Left lung (tissue), 10 donors: ENCODE data around the gene CNBD2. TPM values are rescaled to one million over a fixed set of nuclear protein-coding genes. Genes with fewer than 3 reads are reported as not detected.
"Not testable (repeated sequence)": the region's sequence is repeated elsewhere in the genome, so short reads cannot be mapped to it uniquely, and the experiment has no call there.

Source experiments
- ATAC-seq: fragments of 200-7000 bp; cut with Tn5 transposase; one replicate; pipeline ENCODE4 v1.9.1; 2020; ENCODE audit warnings: moderate library complexity
- DNase-seq, 4 donors: peaks; one replicate each; pipeline ENCODE4 v3.0.0-alpha.2; 2013 to 2020
- H3K27ac ChIP-seq, 2 donors: fragments of 200-600 bp; sonication (generic) in 1 of 2; one replicate each; pipeline versions ENCODE4 v1.5.0 to v1.8.0; 2020 to 2021
- H3K27me3 ChIP-seq, 2 donors: fragments of 200-600 bp; sonication (generic) in 1 of 2; one replicate each; pipeline versions ENCODE4 v1.5.0 to v1.8.0; 2020 to 2021
- H3K36me3 ChIP-seq, 2 donors: fragments of 200-600 bp; sonication (generic) in 1 of 2; one replicate each; pipeline versions ENCODE4 v1.5.0 to v1.8.0; 2020 to 2021
- H3K4me1 ChIP-seq, 2 donors: fragments of 200-600 bp; one replicate each; pipeline ENCODE4 v1.8.0; 2021
- H3K4me3 ChIP-seq, 2 donors: fragments of 200-600 bp; sonication (generic) in 1 of 2; one replicate each; pipeline versions ENCODE4 v1.5.0 to v1.8.0; 2020 to 2021; ENCODE audit warnings: mild to moderate bottlenecking in 1 of 2
- H3K9me3 ChIP-seq, 2 donors: fragments of 200-600 bp; sonication (generic) in 1 of 2; one replicate each; pipeline versions ENCODE4 v1.5.0 to v1.8.0; 2020 to 2021
- CTCF ChIP-seq, 2 donors: fragments of 200-600 bp; sonication (generic) in 1 of 2; IDR thresholded peaks; one replicate each; pipeline versions ENCODE4 v1.5.0 to v1.8.0; 2021; ENCODE audit warnings: antibody characterized with exemption in 2 of 2
- intact Hi-C, 2 donors: fragments of 100-400 bp; cut with DNase I; formaldehyde crosslinking; loops; one replicate each; pipeline versions ENCODE4 v1.11.2 to v1.14.2; 2022
- polyA plus RNA-seq, 6 donors: library from polyadenylated mRNA; unstranded; fragments of 120-200 nt; gene quantifications; one replicate each; pipeline ENCODE4 v1.2.1, GENCODE V29; 2013; ENCODE audit not compliant: insufficient read length in 6 of 6
- total RNA-seq, 2 donors: library from RNA; stranded (reverse); fragmentation: NEBNext Ultra II Directional; extraction: Animal tissue kit (Norgen Biotek cat#: 25700); gene quantifications; one replicate each; pipeline ENCODE4 v1.2.1, GENCODE V29; 2021
- donor health status: DM: no; HTN: yes; CAD: no.
- donor health status: DM: no; HTN: no; CAD: no.

The CNBD2 gene
- total and polyA plus RNA-seq, 8 donors, result 0.36 to 3.6 (median 0.51) TPM

- Histone ChIP-seq H3K27ac (no peak overlapping the region), H3K4me3 (no peak overlapping the region), H3K36me3 (peaks cover 0 to 34% of the 10 kb centered on the region in 2 donors), H3K9me3 (no peaks in the 10 kb centered on the region), H3K27me3 (no peaks in the 10 kb centered on the region), H3K4me1 (peaks cover 13 to 34% of the 10 kb centered on the region in 2 donors)
- intact Hi-C loops, result no loop called here
- no peak for DNase-seq
- ATAC-seq, result no peak
- no peak for TF ChIP-seq CTCF (IDR thresholded peaks at IDR 0.05)
Observed at GRCh38 chr20:36043892-36044515, 75.6 kb downstream of the CNBD2 start.

GRCh38 chr20:36045373-36045714, 77.0 kb downstream of the CNBD2 start:
- ATAC-seq (peak; percentile 35), DNase-seq (no peak)
- intact Hi-C loops, result no loop called here
- Histone ChIP-seq H3K27me3 (no peaks in the 10 kb centered on the region), H3K4me3 (no peak overlapping the region), H3K27ac (no peak overlapping the region), H3K9me3 (no peaks in the 10 kb centered on the region), H3K4me1 (peaks cover 13 to 34% of the 10 kb centered on the region in 2 donors), H3K36me3 (peaks cover 0 to 34% of the 10 kb centered on the region in 2 donors)
- TF ChIP-seq CTCF (IDR thresholded peaks at IDR 0.05), result no peak

GRCh38 chr20:36046073-36046798, 77.8 kb downstream of the CNBD2 start:
- H3K27ac ChIP-seq, intact Hi-C loops, H3K4me3 ChIP-seq, H3K9me3 ChIP-seq, H3K27me3 ChIP-seq, DNase-seq, ATAC-seq: not testable (repeated sequence)
- Histone ChIP-seq H3K4me1 (peaks cover 13 to 38% of the 10 kb centered on the region in 2 donors), H3K36me3 (peaks cover 0 to 34% of the 10 kb centered on the region in 2 donors)

DNA sequence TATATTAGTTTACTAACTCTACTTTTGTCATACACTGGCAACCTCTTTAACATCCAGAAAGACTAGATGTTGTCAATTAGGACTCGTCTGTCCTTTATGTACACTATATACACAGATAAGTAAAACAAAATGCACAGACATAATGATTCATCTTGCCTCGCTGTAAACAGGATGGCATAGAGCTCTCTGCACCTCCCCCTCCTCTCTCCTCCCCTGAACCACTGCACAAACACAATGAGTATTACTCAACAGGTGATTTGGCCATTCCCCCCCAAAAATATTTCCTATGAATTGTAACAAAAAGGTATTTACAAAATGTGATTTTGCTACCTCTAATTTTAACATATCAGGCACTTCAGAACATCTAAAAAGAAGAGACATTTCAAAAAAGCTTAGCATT, 81.0 kb downstream of the CNBD2 start:
- intact Hi-C loops, H3K27ac ChIP-seq, DNase-seq, H3K9me3 ChIP-seq, H3K27me3 ChIP-seq, ATAC-seq: not testable (repeated sequence)
- H3K4me1 ChIP-seq, result peaks cover 13 to 42% of the 10 kb centered on the region in 2 donors
- H3K36me3 ChIP-seq, result peaks cover 0 to 29% of the 10 kb centered on the region in 2 donors
- peak overlapping the region; percentile 93 to 95 for H3K4me3 ChIP-seq

- Histone ChIP-seq H3K4me3 (peak overlapping the region; percentile 93 to 95), H3K4me1 (peaks cover 13 to 39% of the 10 kb centered on the region in 2 donors), H3K27me3 (no peaks in the 10 kb centered on the region), H3K36me3 (peaks cover 0 to 16% of the 10 kb centered on the region in 2 donors), H3K27ac (peak overlapping the region; percentile 99 to 100), H3K9me3 (no peaks in the 10 kb centered on the region)
- ATAC-seq (peak; percentile 99), DNase-seq (peak; percentile 79 to 96 (median 93))
- intact Hi-C loops, result no loop called here
- no peak for TF ChIP-seq CTCF (IDR thresholded peaks at IDR 0.05)
Observed at GRCh38 chr20:36050436-36051317, 82.3 kb downstream of the CNBD2 start.
